HG03066 (cell line): ENCODE results near the gene UNC5B.

Source experiments
- ATAC-seq: cut with Tn5 transposase; IDR thresholded peaks from one replicate; pipeline ENCODE4 v1.9.1; 2021; ENCODE audit warnings: low read depth; ENCODE audit not compliant: unreplicated experiment

Gene UNC5B

DNA sequence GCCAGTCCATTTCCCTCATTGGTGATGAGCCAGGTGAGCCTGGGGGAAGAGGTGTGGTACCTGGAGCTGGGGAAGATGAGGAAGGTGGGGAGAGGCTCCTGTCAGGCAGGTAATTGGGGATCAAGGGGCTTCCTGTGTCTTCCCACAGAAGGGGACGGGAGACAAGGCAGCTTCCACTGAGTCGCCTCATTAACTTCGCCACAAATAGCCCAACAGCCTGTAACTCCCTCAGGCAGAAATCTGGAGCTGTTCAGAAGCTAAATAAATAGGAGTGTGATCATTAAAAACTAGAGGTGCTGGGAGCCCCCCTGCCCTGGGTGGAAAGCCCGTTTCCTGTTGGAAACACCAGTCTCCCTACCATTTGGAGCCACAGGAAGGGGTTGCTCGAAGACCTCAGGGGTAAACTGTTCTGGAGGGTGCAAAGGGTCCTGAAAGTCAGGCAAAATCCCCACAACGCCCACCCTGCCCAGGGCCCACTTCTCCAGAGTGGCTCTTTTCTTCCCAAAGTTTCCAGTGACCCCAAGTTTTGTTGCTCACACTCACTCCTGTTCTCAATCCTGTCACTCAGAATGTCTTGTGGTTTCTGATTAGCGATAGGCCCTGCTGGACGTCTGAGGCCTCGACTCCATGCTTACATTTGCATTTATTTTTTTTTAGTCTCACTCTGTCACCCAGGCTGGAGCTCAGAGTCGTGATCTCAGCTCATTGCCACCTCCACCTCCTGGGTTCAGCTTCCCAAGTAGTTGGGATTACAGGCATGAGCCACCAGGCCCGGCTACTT is 25.7 kb downstream of the UNC5B start:
- no peak for ATAC-seq

- no peak for ATAC-seq
Observed at GRCh38 chr10:71238626-71239025, 26.3 kb downstream of the UNC5B start.

GRCh38 chr10:71239131-71239915 is 27.0 kb downstream of the UNC5B start:
- ATAC-seq = no peak

- ATAC-seq = no peak
Observed at GRCh38 chr10:71239946-71240795, 27.8 kb downstream of the UNC5B start.

- no peak for ATAC-seq
Observed at GRCh38 chr10:71241114-71241829, 28.9 kb downstream of the UNC5B start.

DNA sequence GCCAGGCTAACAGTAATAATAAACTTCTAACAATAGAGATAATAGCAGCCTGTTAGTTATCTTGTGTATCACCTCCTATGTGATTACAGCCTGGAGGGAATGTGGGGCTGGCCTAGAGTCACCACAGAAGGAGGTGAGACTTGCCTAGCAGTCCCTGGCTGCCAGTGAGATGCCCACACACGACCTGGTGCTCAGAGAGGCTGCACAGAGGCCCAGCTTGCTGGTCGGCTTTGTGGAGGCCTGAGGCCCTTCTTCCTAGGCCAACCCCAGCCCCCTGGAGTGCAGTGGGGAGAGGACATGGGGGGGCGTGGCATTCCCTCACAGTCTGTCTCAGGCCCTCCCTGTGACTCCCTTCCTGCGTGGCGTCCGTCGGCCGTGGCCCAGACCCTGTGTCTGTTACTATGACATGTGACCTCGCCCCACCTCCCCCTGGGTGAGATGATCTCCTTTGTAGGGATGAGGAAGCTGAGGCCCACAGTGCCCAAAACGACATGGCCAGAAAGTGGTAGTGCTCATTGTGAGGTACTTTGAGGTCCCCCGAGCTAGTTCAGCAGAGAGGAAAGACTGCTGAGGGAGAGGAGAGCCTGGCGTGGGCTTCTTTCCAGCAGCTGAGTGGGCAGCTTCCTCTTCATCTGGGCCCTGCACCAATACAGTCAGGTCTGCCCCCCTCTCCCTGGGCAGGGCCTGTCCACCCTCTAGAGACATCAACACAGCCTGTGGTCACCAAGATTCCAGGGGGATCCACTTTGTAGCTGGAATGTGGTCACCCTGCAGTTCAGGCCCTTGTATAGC is 29.7 kb downstream of the UNC5B start:
- ATAC-seq = no peak

DNA sequence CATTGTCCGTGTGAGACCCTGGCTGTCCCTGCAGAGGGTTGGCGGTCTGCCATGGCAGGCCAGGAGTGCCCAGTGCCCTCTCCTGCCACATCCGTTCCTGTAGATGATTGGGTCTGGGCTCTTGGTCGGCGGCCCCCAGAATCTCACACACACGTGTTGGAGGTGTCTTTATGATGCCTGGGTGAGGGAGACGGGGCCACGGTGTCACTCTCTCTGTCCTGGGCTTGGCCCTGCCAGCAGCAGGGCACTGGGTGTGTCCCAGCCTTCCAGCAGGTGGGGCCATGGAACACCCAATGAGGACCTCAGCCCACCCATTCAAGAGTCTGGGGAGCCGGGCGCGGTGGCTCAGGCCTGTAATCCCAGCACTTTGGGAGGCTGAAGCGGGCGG is 30.2 kb downstream of the UNC5B start:
- no peak for ATAC-seq

GRCh38 chr10:71243756-71244395 is 31.5 kb downstream of the UNC5B start:
- ATAC-seq = no peak

- no peak for ATAC-seq
Observed at GRCh38 chr10:71244431-71245419, 32.4 kb downstream of the UNC5B start.

- no peak for ATAC-seq
Observed at GRCh38 chr10:71245420-71246325, 33.3 kb downstream of the UNC5B start.

- ATAC-seq = no peak
Observed at GRCh38 chr10:71246591-71247413, 34.4 kb downstream of the UNC5B start.

DNA sequence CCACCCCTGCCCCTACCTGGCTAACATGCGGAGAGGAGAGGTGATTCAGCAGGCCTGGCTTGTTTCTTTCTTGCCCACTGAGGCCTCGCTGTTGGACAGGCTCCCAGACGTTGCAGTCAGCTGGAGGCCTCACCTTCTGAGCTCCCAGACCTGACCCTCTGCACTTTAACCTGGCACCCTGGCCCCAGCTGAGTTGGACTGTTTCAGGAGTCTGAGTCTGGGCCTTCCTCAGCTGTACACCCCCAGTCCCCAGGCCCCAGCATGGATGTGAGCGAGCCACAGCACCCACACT is 35.0 kb downstream of the UNC5B start:
- no peak for ATAC-seq

DNA sequence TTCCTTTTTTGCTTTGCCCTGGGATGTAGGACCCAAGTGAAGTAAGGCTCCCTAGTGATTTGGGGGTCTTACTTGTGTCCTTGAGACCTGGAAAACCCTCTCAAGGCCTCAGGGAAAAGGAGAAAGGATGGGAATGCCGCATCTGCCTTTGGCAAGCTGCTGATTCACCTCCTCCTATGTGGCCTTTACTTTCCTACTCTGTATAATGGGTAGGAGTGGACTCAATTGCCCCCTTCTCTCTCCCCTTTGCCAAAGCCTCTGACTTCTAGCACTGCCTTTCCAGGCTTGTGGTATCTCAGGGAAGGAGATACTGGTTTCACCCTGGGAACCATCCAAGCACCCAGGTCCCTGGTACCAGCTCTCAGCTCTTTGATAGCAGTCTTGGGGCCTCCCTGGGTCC is 35.4 kb downstream of the UNC5B start:
- no peak for ATAC-seq

DNA sequence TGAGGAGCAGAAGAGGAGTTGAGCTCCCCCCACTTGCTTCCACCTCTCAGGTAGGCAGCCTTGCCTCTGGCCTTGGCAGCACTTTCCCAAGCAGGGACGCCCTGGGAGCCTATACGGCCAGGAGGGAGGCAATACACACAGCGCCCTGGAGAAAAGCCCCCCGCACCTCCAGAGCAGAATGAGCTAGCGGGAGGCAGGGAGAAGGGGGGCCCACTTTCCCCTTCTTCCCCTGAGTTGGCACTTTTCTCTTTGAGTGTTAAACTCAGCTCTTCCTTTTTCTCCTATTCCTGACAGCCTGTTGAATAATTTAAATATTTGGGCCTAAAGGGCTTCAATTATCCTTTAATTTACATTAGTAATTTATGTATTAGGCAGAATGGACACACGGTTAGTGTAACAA is 35.8 kb downstream of the UNC5B start:
- ATAC-seq = no peak

GRCh38 chr10:71249996-71250395 is 37.6 kb downstream of the UNC5B start:
- no peak for ATAC-seq

DNA sequence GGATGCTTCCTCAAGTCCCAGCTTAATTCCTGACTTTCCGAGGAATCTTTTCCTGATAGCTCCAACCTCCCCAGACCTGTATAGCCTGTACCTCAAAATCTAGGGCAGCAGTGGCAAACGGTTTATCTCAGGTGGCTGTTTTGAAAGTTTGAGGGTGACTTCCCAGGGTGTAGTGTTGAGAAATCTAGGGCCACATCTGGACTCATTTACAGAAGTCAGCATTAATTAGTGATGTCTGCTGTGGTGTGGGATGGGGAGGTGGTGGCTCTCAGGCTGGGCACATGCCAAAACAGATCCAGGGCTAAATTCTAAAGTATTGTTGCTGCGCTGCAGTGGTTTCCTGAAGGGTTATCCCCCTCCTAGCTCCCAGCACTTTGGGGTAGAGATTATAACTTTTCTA is 38.0 kb downstream of the UNC5B start:
- no peak for ATAC-seq
